A673 (cell line): ENCODE data around the gene PNLIPRP3. TPM values are rescaled to one million over a fixed set of nuclear protein-coding genes. Genes with fewer than 3 reads are reported as not detected.

Experiments used
- BruUV-seq: library from RNA; stranded (reverse); fragments of 400-500 nt; replicated peaks from 2 replicates; lab custom pipeline; 2021; lab: Mats Ljungman, UMichigan
- CTCF ChIA-PET: fragments of 300-600 bp; sonication (Branson Sonifier 250); formaldehyde crosslinking; loops from one replicate; lab custom pipeline; 2022; ENCODE audit warnings: antibody characterized with exemption; lab: Charles Lee
- POLR2A ChIA-PET: fragments of 300-600 bp; sonication (Branson Sonifier 250); formaldehyde crosslinking; loops from one replicate; lab custom pipeline; 2022; ENCODE audit warnings: antibody characterized with exemption; ENCODE audit not compliant: low non-redundant PET; lab: Charles Lee
- DNase-seq: peaks from one replicate; pipeline ENCODE4 v3.0.0-alpha.2; 2015; ENCODE audit warnings: low spot score
- H3K27ac ChIP-seq: fragments of 200-600 bp; sonication (generic); 2 replicates; pipeline ENCODE4 v1.5.1; 2016; ENCODE audit warnings: mixed run types, low read depth, mild to moderate bottlenecking, mixed read lengths, antibody characterized with exemption, low read length; ENCODE audit not compliant: poor library complexity, severe bottlenecking
- H3K27me3 ChIP-seq: fragments of 200-600 bp; sonication (generic); replicated peaks from 2 replicates; pipeline ENCODE4 v1.6.1; 2017; ENCODE audit warnings: mixed run types, low read depth, mild to moderate bottlenecking, mixed read lengths, antibody characterized with exemption, low read length; ENCODE audit not compliant: insufficient read depth, poor library complexity
- H3K36me3 ChIP-seq: fragments of 200-600 bp; sonication (generic); 2 replicates; pipeline ENCODE4 v1.6.1; 2016; ENCODE audit warnings: mixed run types, mild to moderate bottlenecking, mixed read lengths, antibody characterized with exemption, low read length; ENCODE audit not compliant: insufficient read depth, poor library complexity, severe bottlenecking
- H3K4me1 ChIP-seq: fragments of 200-600 bp; sonication (generic); 2 replicates; pipeline ENCODE4 v1.6.1; 2017; ENCODE audit warnings: mixed run types, mild to moderate bottlenecking, mixed read lengths, antibody characterized with exemption, low read length; ENCODE audit not compliant: insufficient read depth, poor library complexity, severe bottlenecking
- H3K4me3 ChIP-seq: fragments of 200-600 bp; sonication (generic); 2 replicates; pipeline ENCODE4 v1.5.1; 2016; ENCODE audit warnings: low read depth, mixed run types, mild to moderate bottlenecking, mixed read lengths, low read length; ENCODE audit not compliant: poor library complexity, severe bottlenecking
- H3K9me3 ChIP-seq: fragments of 200-600 bp; sonication (generic); 2 replicates; pipeline ENCODE4 v1.6.1; 2016; ENCODE audit warnings: mixed run types, low read depth, mild to moderate bottlenecking, mixed read lengths, antibody characterized with exemption, low read length; ENCODE audit not compliant: poor library complexity, severe bottlenecking
- CTCF ChIP-seq: fragments of 300-800, 200-600 bp; sonication (generic); conservative IDR thresholded peaks from 2 replicates; pipeline ENCODE4 v1.5.1; 2017; ENCODE audit warnings: low read depth, mild to moderate bottlenecking, antibody characterized with exemption, low read length, moderate library complexity, mixed read lengths
- EZH2 ChIP-seq: fragments of 200-600 bp; sonication (generic); IDR thresholded peaks from 2 replicates; pipeline ENCODE4 v1.6.1; 2017; ENCODE audit warnings: borderline replicate concordance, low read depth, mild to moderate bottlenecking, mixed read lengths, antibody characterized with exemption, low read length; ENCODE audit not compliant: poor library complexity, severe bottlenecking
- intact Hi-C: fragments of 100-400 bp; cut with micrococcal nuclease; formaldehyde crosslinking; loops from one replicate; pipeline ENCODE4 v1.10.0; 2022; ENCODE audit not compliant: unreplicated experiment
- total RNA-seq: library from RNA; stranded (reverse); gene quantifications from 2 replicates; pipeline ENCODE4 v1.2.3, GENCODE V29; 2021

Gene PNLIPRP3
- total RNA-seq, 1 experiment from 2014 or later: not detected

- CTCF ChIA-PET: no interaction called here
- no peak overlapping the region for H3K27ac ChIP-seq
- POLR2A ChIA-PET: no interaction called here
Observed at GRCh38 chr10:116440330-116441030, 12.8 kb downstream of the PNLIPRP3 start.

GRCh38 chr10:116444527-116445142, 17.0 kb downstream of the PNLIPRP3 start:
- Histone ChIP-seq H3K4me1 (no peaks in the 10 kb centered on the region), H3K27me3 (peaks cover 37% of the 10 kb centered on the region), H3K4me3 (no peak overlapping the region), H3K9me3 (no peaks in the 10 kb centered on the region), H3K27ac (no peak overlapping the region), H3K36me3 (no peaks in the 10 kb centered on the region)
- ChIA-PET POLR2A (no interaction called here), CTCF (no interaction called here)
- TF ChIP-seq EZH2 (no peak), CTCF (peak; percentile 90)
- intact Hi-C loops: loop anchor here (2.0 kb wide), 2 partner anchors 46 to 730 kb away; no protein-coding TSS in a partner anchor
- no TSS peak for BruUV-seq
- peak; percentile 38 for DNase-seq

More at GRCh38 chr10:116440330-116441030, 12.8 kb downstream of the PNLIPRP3 start:
- DNase-seq: no peak
- Histone ChIP-seq H3K27me3 (peaks cover 24% of the 10 kb centered on the region), H3K4me1 (no peaks in the 10 kb centered on the region), H3K36me3 (no peaks in the 10 kb centered on the region), H3K4me3 (no peak overlapping the region), H3K9me3 (no peaks in the 10 kb centered on the region)
- TF ChIP-seq CTCF (no peak), EZH2 (no peak)
- no TSS peak for BruUV-seq
- intact Hi-C loops: no loop called here

- ChIA-PET POLR2A (interaction anchor here (0.6 kb wide), 1 partner anchor 68 kb away, joined by 3 read pairs; no protein-coding TSS in a partner anchor), CTCF (no interaction called here)
- no peaks in the 10 kb centered on the region for H3K36me3 ChIP-seq
- H3K9me3 ChIP-seq: no peaks in the 10 kb centered on the region
- no peak overlapping the region for H3K27ac ChIP-seq
- H3K4me1 ChIP-seq: no peaks in the 10 kb centered on the region
- no TSS peak for BruUV-seq
- intact Hi-C loops: no loop called here
- no peak overlapping the region for H3K4me3 ChIP-seq
- no peak for DNase-seq
- TF ChIP-seq EZH2 (no peak), CTCF (no peak)
- H3K27me3 ChIP-seq: peaks cover 50% of the 10 kb centered on the region
Observed at GRCh38 chr10:116450861-116451260, 23.2 kb downstream of the PNLIPRP3 start.
